GM19193 (cell line): ENCODE measurements around the gene LDB2.

ENCODE experiments used
- POLR2A ChIP-seq: IDR thresholded peaks from 4 replicates; pipeline ENCODE4 v1.6.1; 2011; ENCODE audit not compliant: insufficient read depth, insufficient read length; ENCODE audit errors: extremely low read depth

Gene LDB2

GRCh38 chr4:16609170-16609758 lies 289.2 kb downstream of the LDB2 start:
- no peak for TF ChIP-seq POLR2A

- TF ChIP-seq POLR2A, result no peak
Observed at GRCh38 chr4:16608611-16609125, 289.8 kb downstream of the LDB2 start.

- no peak for TF ChIP-seq POLR2A
Observed at GRCh38 chr4:16608123-16608522, 290.3 kb downstream of the LDB2 start.

- TF ChIP-seq POLR2A, result no peak
Observed at GRCh38 chr4:16607241-16608066, 291.0 kb downstream of the LDB2 start.

- no peak for TF ChIP-seq POLR2A
Observed at GRCh38 chr4:16606691-16607090, 291.8 kb downstream of the LDB2 start.

GRCh38 chr4:16603178-16603577 lies 295.3 kb downstream of the LDB2 start:
- no peak for TF ChIP-seq POLR2A

- TF ChIP-seq POLR2A, result no peak
Observed at GRCh38 chr4:16598597-16599206, 299.7 kb downstream of the LDB2 start.

- TF ChIP-seq POLR2A, result no peak
Observed at GRCh38 chr4:16597845-16598596, 300.4 kb downstream of the LDB2 start.

GRCh38 chr4:16597443-16597842 lies 301.0 kb downstream of the LDB2 start:
- TF ChIP-seq POLR2A, result no peak

GRCh38 chr4:16596267-16596666 lies 302.2 kb downstream of the LDB2 start:
- TF ChIP-seq POLR2A, result no peak

- no peak for TF ChIP-seq POLR2A
Observed at GRCh38 chr4:16594128-16594527, 304.3 kb downstream of the LDB2 start.

- no peak for TF ChIP-seq POLR2A
Observed at GRCh38 chr4:16593386-16593785, 305.1 kb downstream of the LDB2 start.

GRCh38 chr4:16591272-16591826 lies 307.1 kb downstream of the LDB2 start:
- no peak for TF ChIP-seq POLR2A

GRCh38 chr4:16590797-16591196 lies 307.6 kb downstream of the LDB2 start:
- no peak for TF ChIP-seq POLR2A

GRCh38 chr4:16588651-16589050 lies 309.8 kb downstream of the LDB2 start:
- no peak for TF ChIP-seq POLR2A
